H9 (cell line): ENCODE measurements around the gene KCNAB1. TPM values are rescaled to one million over a fixed set of nuclear protein-coding genes. Genes with fewer than 3 reads are reported as not detected.

Experiments
- DNase-seq: peaks from one replicate; pipeline ENCODE4 v3.0.0-alpha.2; 2017
- H2AFZ ChIP-seq: one replicate; pipeline ENCODE4 v1.6.1; 2013; ENCODE audit warnings: mild to moderate bottlenecking, low read length, control low read depth, moderate library complexity
- H2AK5ac ChIP-seq: 2 replicates; pipeline ENCODE4 v1.6.1; 2013; ENCODE audit warnings: low read length, control low read depth, mixed read lengths; ENCODE audit not compliant: insufficient read length
- H2BK120ac ChIP-seq: one replicate; pipeline ENCODE4 v1.6.1; 2013; ENCODE audit warnings: low read depth, mild to moderate bottlenecking, low read length, control low read depth, inconsistent platforms; ENCODE audit not compliant: poor library complexity, severe bottlenecking
- H2BK12ac ChIP-seq: 2 replicates; pipeline ENCODE4 v1.6.1; 2013; ENCODE audit warnings: low read length, control low read depth, mixed read lengths, low read depth; ENCODE audit not compliant: insufficient read length
- H2BK15ac ChIP-seq: 2 replicates; pipeline ENCODE4 v1.6.1; 2013; ENCODE audit warnings: low read depth, low read length, control low read depth
- H2BK20ac ChIP-seq: one replicate; pipeline ENCODE4 v1.6.1; 2013; ENCODE audit warnings: low read depth, mild to moderate bottlenecking, low read length, control low read depth, inconsistent platforms; ENCODE audit not compliant: poor library complexity, severe bottlenecking
- H2BK5ac ChIP-seq: 2 replicates; pipeline ENCODE4 v1.6.1; 2013; ENCODE audit warnings: low read length, control low read depth, mixed read lengths; ENCODE audit not compliant: insufficient read length
- H3K14ac ChIP-seq: 2 replicates; pipeline ENCODE4 v1.6.1; 2013; ENCODE audit warnings: low read length, control low read depth; ENCODE audit not compliant: insufficient read depth
- H3K18ac ChIP-seq: 2 replicates; pipeline ENCODE4 v1.6.1; 2013; ENCODE audit warnings: low read depth, mild to moderate bottlenecking, mixed read lengths, low read length, control low read depth; ENCODE audit not compliant: insufficient read length
- H3K23ac ChIP-seq: 2 replicates; pipeline ENCODE4 v1.6.1; 2013; ENCODE audit warnings: low read length, control low read depth, mixed read lengths, low read depth; ENCODE audit not compliant: insufficient read length
- H3K23me2 ChIP-seq: 2 replicates; pipeline ENCODE4 v1.6.1; 2013; ENCODE audit warnings: low read depth, mild to moderate bottlenecking, mixed read lengths, low read length, control low read depth; ENCODE audit not compliant: insufficient read length, poor library complexity, severe bottlenecking
- H3K27ac ChIP-seq: 2 replicates; pipeline ENCODE4 v1.5.1; 2013; ENCODE audit warnings: low read length, control low read depth, mixed read lengths, low read depth; ENCODE audit not compliant: insufficient read length
- H3K27me3 ChIP-seq: 2 replicates; pipeline ENCODE4 v1.6.1; 2013; ENCODE audit warnings: low read length, control low read depth, inconsistent platforms; ENCODE audit not compliant: insufficient read depth
- H3K4ac ChIP-seq: 2 replicates; pipeline ENCODE4 v1.6.1; 2013; ENCODE audit warnings: low read depth, mild to moderate bottlenecking, control low read depth, inconsistent platforms, low read length, moderate library complexity
- H3K4me1 ChIP-seq: 2 replicates; pipeline ENCODE4 v1.6.1; 2013; ENCODE audit warnings: low read length, control low read depth, inconsistent platforms; ENCODE audit not compliant: insufficient read depth
- H3K4me2 ChIP-seq: 2 replicates; pipeline ENCODE4 v1.6.1; 2013; ENCODE audit warnings: low read length, control low read depth, mixed read lengths; ENCODE audit not compliant: insufficient read length, insufficient read depth
- H3K56ac ChIP-seq: 2 replicates; pipeline ENCODE4 v1.6.1; 2013; ENCODE audit warnings: low read depth, mild to moderate bottlenecking, mixed read lengths, low read length, control low read depth; ENCODE audit not compliant: insufficient read length
- H3K79me1 ChIP-seq: 2 replicates; pipeline ENCODE4 v1.6.1; 2013; ENCODE audit warnings: low read depth, mild to moderate bottlenecking, moderate library complexity, low read length, control low read depth, inconsistent platforms; ENCODE audit not compliant: insufficient read depth, poor library complexity, severe bottlenecking
- H3K79me2 ChIP-seq: 2 replicates; pipeline ENCODE4 v1.6.1; 2013; ENCODE audit warnings: low read length, control low read depth, inconsistent platforms; ENCODE audit not compliant: insufficient read depth
- H3K9ac ChIP-seq: 2 replicates; pipeline ENCODE4 v1.6.1; 2013; ENCODE audit warnings: low read length, control low read depth, mixed read lengths; ENCODE audit not compliant: insufficient read length; ENCODE audit errors: extremely low read depth
- H3K9me3 ChIP-seq: one replicate; pipeline ENCODE4 v1.6.1; 2013; ENCODE audit warnings: low read depth, low read length, inconsistent platforms; ENCODE audit not compliant: control insufficient read depth
- H3T11ph ChIP-seq: one replicate; pipeline ENCODE4 v1.6.1; 2013; ENCODE audit warnings: mild to moderate bottlenecking, low read length, control low read depth, inconsistent platforms
- H4K20me1 ChIP-seq: one replicate; pipeline ENCODE4 v1.6.1; 2013; ENCODE audit not compliant: control insufficient read depth, insufficient read length, insufficient read depth
- H4K5ac ChIP-seq: 2 replicates; pipeline ENCODE4 v1.6.1; 2013; ENCODE audit warnings: low read depth, mild to moderate bottlenecking, mixed read lengths, low read length, control low read depth; ENCODE audit not compliant: insufficient read length
- H4K8ac ChIP-seq: replicated peaks from 2 replicates; pipeline ENCODE4 v1.6.1; 2013; ENCODE audit warnings: low read length, control low read depth, mixed read lengths, low read depth; ENCODE audit not compliant: insufficient read length
- H4K91ac ChIP-seq: 2 replicates; pipeline ENCODE4 v1.6.1; 2013; ENCODE audit warnings: low read depth, mild to moderate bottlenecking, moderate library complexity, mixed read lengths, low read length, control low read depth; ENCODE audit not compliant: insufficient read length
- H3K27ac Mint-ChIP-seq, 3 experiments: 2 replicates in 2 of 3; 3 replicates in 1 of 3; pipeline ENCODE4 v1.8.0; 2020 to 2021; ENCODE audit warnings: mixed read lengths in 3 of 3, mild to moderate bottlenecking in 1 of 3, moderate library complexity in 1 of 3
- H3K27me3 Mint-ChIP-seq: 2 replicates; pipeline ENCODE4 v1.8.0; 2021; ENCODE audit warnings: low read depth, mild to moderate bottlenecking, moderate library complexity, mixed read lengths
- H3K36me3 Mint-ChIP-seq, 3 experiments: 2 replicates in 2 of 3; 3 replicates in 1 of 3; pipeline ENCODE4 v1.8.0; 2020 to 2021; ENCODE audit warnings: low read depth in 3 of 3, mixed read lengths in 3 of 3; ENCODE audit not compliant: insufficient read depth in 1 of 3
- H3K4me1 Mint-ChIP-seq, 2 experiments: 2 replicates each; pipeline ENCODE4 v1.8.0; 2020; ENCODE audit warnings: mixed read lengths in 2 of 2
- H3K4me3 Mint-ChIP-seq, 2 experiments: 2 replicates in 1 of 2; 3 replicates in 1 of 2; pipeline ENCODE4 v1.8.0; 2020 to 2021; ENCODE audit warnings: mild to moderate bottlenecking in 2 of 2, mixed read lengths in 2 of 2, moderate library complexity in 1 of 2
- H3K9me3 Mint-ChIP-seq, 2 experiments: 2 replicates in 1 of 2; 3 replicates in 1 of 2; pipeline ENCODE4 v1.8.0; 2020; ENCODE audit warnings: mild to moderate bottlenecking in 2 of 2, mixed read lengths in 2 of 2, moderate library complexity in 1 of 2
- CTCF ChIP-seq: fragments of 200-600 bp; sonication (generic); conservative IDR thresholded peaks from 3 replicates; pipeline ENCODE4 v1.8.0; 2021; ENCODE audit warnings: antibody characterized with exemption, mild to moderate bottlenecking
- WGBS: extraction: QIAGEN DNeasy Blood & Tissue Kit; methylation state at CpG from one replicate; pipeline ENCODE4 v1.1.7; 2013; ENCODE audit warnings: missing lambda C conversion rate, low lambda C conversion rate, mixed read lengths; ENCODE audit not compliant: insufficient read length; ENCODE audit errors: extremely low coverage; 5-methylcytosine and 5-hydroxymethylcytosine counted together
- total RNA-seq: library from RNA; stranded (reverse); gene quantifications from 2 replicates; pipeline ENCODE4 v1.2.1, GENCODE V29; 2021

Gene KCNAB1
- total RNA-seq, 1 experiment from 2014 or later = 3.7 TPM

- H2BK5ac ChIP-seq = no peak overlapping the region
- no peaks in the 10 kb centered on the region for H3K79me1 ChIP-seq
- H3K18ac ChIP-seq = no peak overlapping the region
- H2BK12ac ChIP-seq = no peak overlapping the region
- Mint-ChIP-seq H3K4me3 (no peak overlapping the region), H3K27ac (no peak overlapping the region; a peak in 1 of 7 replicates), H3K36me3 (no peaks in the 10 kb centered on the region), H3K9me3 (no peaks in the 10 kb centered on the region), H3K27me3 (no peaks in the 10 kb centered on the region), H3K4me1 (peaks cover 9 to 12% of the 10 kb centered on the region in 2 experiments)
- no peaks in the 10 kb centered on the region for H3K27me3 ChIP-seq
- no peak overlapping the region for H3K27ac ChIP-seq
- H2AK5ac ChIP-seq = no peak overlapping the region
- no peak overlapping the region for H4K5ac ChIP-seq
- H3K56ac ChIP-seq = no peak overlapping the region
- no peaks in the 10 kb centered on the region for H3K23me2 ChIP-seq
- no peak overlapping the region for H3T11ph ChIP-seq
- H3K9me3 ChIP-seq = no peaks in the 10 kb centered on the region
- H2BK20ac ChIP-seq = no peak overlapping the region
- H4K91ac ChIP-seq = no peak overlapping the region
- H3K23ac ChIP-seq = no peak overlapping the region
- H3K79me2 ChIP-seq = no peaks in the 10 kb centered on the region
- no peak for TF ChIP-seq CTCF
- DNase-seq = no peak
- no peak overlapping the region for H3K4ac ChIP-seq
- no peak overlapping the region for H4K8ac ChIP-seq
- no peak overlapping the region for H3K14ac ChIP-seq
- no peaks in the 10 kb centered on the region for H3K4me1 ChIP-seq
- H3K4me2 ChIP-seq = no peak overlapping the region
- H2BK15ac ChIP-seq = no peak overlapping the region
- no peak overlapping the region for H3K9ac ChIP-seq
- H2AFZ ChIP-seq = no peak overlapping the region
- H2BK120ac ChIP-seq = no peak overlapping the region
- WGBS = no CpG with 5 or more reads among the region's 2 CpGs
- no peaks in the 10 kb centered on the region for H4K20me1 ChIP-seq
These were observed 358.5 kb downstream of the KCNAB1 start for GRCh38 chr3:156478891-156479290.
